Measurements from ENCODE around the gene POLR3E.

DNA sequence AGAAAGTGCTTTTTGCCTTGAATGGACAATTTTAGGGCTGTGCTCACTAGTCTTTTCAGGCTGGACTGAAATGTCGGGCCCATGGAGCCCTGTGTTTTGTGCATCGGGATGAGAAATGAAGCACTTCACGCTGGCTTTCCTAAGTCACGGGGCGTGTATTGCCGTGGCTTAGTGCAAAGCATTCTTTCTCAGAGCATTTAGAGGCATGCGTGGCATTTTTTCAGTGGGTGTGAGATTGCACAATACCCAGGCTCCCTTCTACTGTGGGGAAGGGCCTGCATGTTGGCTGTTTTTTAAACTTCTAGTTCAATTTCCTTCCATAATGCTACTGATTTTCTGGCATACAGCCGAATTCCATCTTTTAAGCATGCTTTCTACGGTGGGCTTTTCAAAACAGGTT is 12.6 kb upstream of the POLR3E start:
- TF ChIP-seq YY1 (IDR thresholded peaks at IDR 0.05; ENCODE audit: insufficient read depth, insufficient read length): no peak
- no peak for TF ChIP-seq ZNF274 (IDR thresholded peaks at IDR 0.05; ENCODE audit: low read depth, low read length)

Data from NT2/D1 (cell line).